ENCODE data around the gene GOLGB1.

DNA sequence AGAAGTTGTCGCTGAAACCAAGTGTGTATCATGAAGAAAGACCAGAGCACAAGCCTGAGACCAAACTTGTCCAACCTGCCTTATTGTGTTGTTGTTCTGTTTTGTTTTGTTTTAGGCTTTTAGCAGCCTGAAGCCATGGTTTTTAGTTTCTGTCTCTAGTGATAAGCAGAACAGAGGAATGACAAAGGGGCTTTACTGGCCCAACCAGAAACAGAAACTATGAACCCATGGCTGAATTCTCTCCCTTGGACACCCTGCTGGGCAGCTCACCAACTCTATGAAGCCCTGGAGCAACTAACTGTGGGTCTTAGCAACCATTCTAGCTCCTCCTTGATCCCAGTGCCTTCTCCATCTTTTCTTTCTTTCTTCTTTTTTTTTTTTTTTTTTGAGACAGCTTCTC is 119.2 kb downstream of the GOLGB1 start:
- TF ChIP-seq, protein P1, sequence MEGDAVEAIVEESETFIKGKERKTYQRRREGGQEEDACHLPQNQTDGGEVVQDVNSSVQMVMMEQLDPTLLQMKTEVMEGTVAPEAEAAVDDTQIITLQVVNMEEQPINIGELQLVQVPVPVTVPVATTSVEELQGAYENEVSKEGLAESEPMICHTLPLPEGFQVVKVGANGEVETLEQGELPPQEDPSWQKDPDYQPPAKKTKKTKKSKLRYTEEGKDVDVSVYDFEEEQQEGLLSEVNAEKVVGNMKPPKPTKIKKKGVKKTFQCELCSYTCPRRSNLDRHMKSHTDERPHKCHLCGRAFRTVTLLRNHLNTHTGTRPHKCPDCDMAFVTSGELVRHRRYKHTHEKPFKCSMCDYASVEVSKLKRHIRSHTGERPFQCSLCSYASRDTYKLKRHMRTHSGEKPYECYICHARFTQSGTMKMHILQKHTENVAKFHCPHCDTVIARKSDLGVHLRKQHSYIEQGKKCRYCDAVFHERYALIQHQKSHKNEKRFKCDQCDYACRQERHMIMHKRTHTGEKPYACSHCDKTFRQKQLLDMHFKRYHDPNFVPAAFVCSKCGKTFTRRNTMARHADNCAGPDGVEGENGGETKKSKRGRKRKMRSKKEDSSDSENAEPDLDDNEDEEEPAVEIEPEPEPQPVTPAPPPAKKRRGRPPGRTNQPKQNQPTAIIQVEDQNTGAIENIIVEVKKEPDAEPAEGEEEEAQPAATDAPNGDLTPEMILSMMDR (IDR thresholded peaks at IDR 0.05; ENCODE audit: low read depth, low read length, missing input control) = no peak
- TF ChIP-seq EGR1 (IDR thresholded peaks at IDR 0.05; ENCODE audit: low read depth in 2 of 2) (no peak), GABPA (IDR thresholded peaks at IDR 0.05 in 1 of 2, conservative IDR thresholded peaks at IDR 0.05 in 1 of 2) (no peak), RAD21 (IDR thresholded peaks at IDR 0.05) (no peak)
